CD14-positive monocyte (primary cell): ENCODE data around the gene ECEL1. TPM values are rescaled to one million over a fixed set of nuclear protein-coding genes. Genes with fewer than 3 reads are reported as not detected.

ENCODE experiments used
- DNase-seq, 3 donors: peaks; one replicate each; pipeline ENCODE4 v3.0.0-alpha.2; 2011 to 2022
- H2AFZ ChIP-seq: 2 replicates; pipeline ENCODE4 v1.6.0; 2012; ENCODE audit warnings: mild to moderate bottlenecking, low read depth, low read length, inconsistent platforms; ENCODE audit not compliant: insufficient read depth, poor library complexity, severe bottlenecking
- H3K27ac ChIP-seq, 2 donors: 1 replicate in 1 of 2; 2 replicates in 1 of 2; pipeline ENCODE4 v1.5.1; 2012 to 2013; ENCODE audit warnings: low read length in 2 of 2, control low read depth in 1 of 2, inconsistent platforms in 1 of 2, low read depth in 1 of 2, mild to moderate bottlenecking in 1 of 2
- H3K27me3 ChIP-seq, 2 donors: one replicate each; pipeline versions ENCODE4 v1.6.0 to v1.6.1; 2011 to 2013; ENCODE audit warnings: low read length in 2 of 2; ENCODE audit not compliant: control insufficient read depth in 2 of 2, insufficient read depth in 2 of 2
- H3K36me3 ChIP-seq, 2 donors: replicated peaks in 1 of 2; 1 replicate in 1 of 2; 2 replicates in 1 of 2; pipeline versions ENCODE4 v1.5.1 to v1.6.1; 2012 to 2013; ENCODE audit warnings: low read length in 2 of 2, control low read depth in 1 of 2, inconsistent platforms in 1 of 2, mild to moderate bottlenecking in 1 of 2; ENCODE audit not compliant: insufficient read depth in 2 of 2, control insufficient read depth in 1 of 2
- H3K4me1 ChIP-seq, 2 donors: 1 replicate in 1 of 2; 2 replicates in 1 of 2; pipeline versions ENCODE4 v1.5.1 to v1.6.1; 2012 to 2013; ENCODE audit warnings: low read length in 2 of 2, control low read depth in 1 of 2, inconsistent platforms in 1 of 2, mild to moderate bottlenecking in 1 of 2, moderate library complexity in 1 of 2; ENCODE audit not compliant: insufficient read depth in 2 of 2, control insufficient read depth in 1 of 2
- H3K4me2 ChIP-seq: replicated peaks from 2 replicates; pipeline ENCODE3; 2012; ENCODE audit warnings: low read length, moderate library complexity, mild to moderate bottlenecking; ENCODE audit not compliant: poor library complexity, severe bottlenecking; ENCODE audit errors: extremely low read depth
- H3K4me3 ChIP-seq, 3 experiments: fragments of 200-600 bp in 1 of 3; sonication (generic) in 1 of 3; replicated peaks in 1 of 3; 1 replicate in 2 of 3; 2 replicates in 1 of 3; pipeline ENCODE4 v1.5.1; 2011 to 2013; ENCODE audit warnings: low read length in 3 of 3, mild to moderate bottlenecking in 3 of 3, control low read depth in 2 of 3, low read depth in 2 of 3, inconsistent platforms in 1 of 3, moderate library complexity in 1 of 3
- H3K79me2 ChIP-seq: 2 replicates; pipeline ENCODE4 v1.6.0; 2012; ENCODE audit warnings: mild to moderate bottlenecking, control low read depth, inconsistent platforms, low read length, moderate library complexity; ENCODE audit not compliant: insufficient read depth
- H3K9ac ChIP-seq: 2 replicates; pipeline ENCODE4 v1.6.0; 2017; ENCODE audit warnings: low read length, mild to moderate bottlenecking; ENCODE audit not compliant: insufficient read depth, poor library complexity, severe bottlenecking
- H3K9me3 ChIP-seq, 2 donors: replicated peaks in 1 of 2; 1 replicate in 1 of 2; 2 replicates in 1 of 2; pipeline versions ENCODE4 v1.5.1 to v1.6.1; 2012 to 2013; ENCODE audit warnings: low read length in 2 of 2, control low read depth in 1 of 2; ENCODE audit not compliant: control insufficient read depth in 1 of 2, insufficient read depth in 1 of 2
- H4K20me1 ChIP-seq: 2 replicates; pipeline ENCODE4 v1.6.0; 2012; ENCODE audit warnings: mild to moderate bottlenecking, low read length, control low read depth, moderate library complexity; ENCODE audit not compliant: insufficient read depth
- H3K27ac Mint-ChIP-seq, 7 donors: one replicate each; pipeline ENCODE4 v1.8.0; 2020; ENCODE audit warnings: mild to moderate bottlenecking in 7 of 7, mixed read lengths in 7 of 7, moderate library complexity in 6 of 7, inconsistent platforms in 2 of 7
- H3K27me3 Mint-ChIP-seq, 3 donors: one replicate each; pipeline ENCODE4 v1.8.0; 2021 to 2022; ENCODE audit warnings: low read depth in 3 of 3, mild to moderate bottlenecking in 3 of 3, mixed read lengths in 3 of 3, moderate library complexity in 3 of 3, inconsistent platforms in 1 of 3
- H3K36me3 Mint-ChIP-seq, 2 donors: one replicate each; pipeline ENCODE4 v1.8.0; 2020; ENCODE audit warnings: mixed read lengths in 2 of 2, inconsistent platforms in 1 of 2, mild to moderate bottlenecking in 1 of 2
- H3K4me1 Mint-ChIP-seq: one replicate; pipeline ENCODE4 v1.8.0; 2020; ENCODE audit warnings: mild to moderate bottlenecking, mixed read lengths
- H3K4me3 Mint-ChIP-seq, 2 donors: one replicate each; pipeline ENCODE4 v1.8.0; 2020; ENCODE audit warnings: mild to moderate bottlenecking in 2 of 2, mixed read lengths in 2 of 2, moderate library complexity in 1 of 2
- H3K9me3 Mint-ChIP-seq, 7 donors: one replicate each; pipeline ENCODE4 v1.8.0; 2020 to 2022; ENCODE audit warnings: mixed read lengths in 7 of 7, mild to moderate bottlenecking in 6 of 7, moderate library complexity in 6 of 7, inconsistent platforms in 2 of 7
- WGBS: methylation state at CpG from one replicate; pipeline ENCODE4 v1.1.5; 2013; ENCODE audit warnings: missing lambda C conversion rate; ENCODE audit not compliant: insufficient coverage; 5-methylcytosine and 5-hydroxymethylcytosine counted together
- intact Hi-C, 2 donors: fragments of 100-400 bp; cut with micrococcal nuclease; formaldehyde crosslinking; loops; one replicate each; pipeline versions ENCODE4 v1.15.0 to v1.15.1; 2023
- polyA plus RNA-seq, 3 donors: library from polyadenylated mRNA; depleted of rRNA in 1 of 3; unstranded in 2 of 3; stranded (reverse) in 1 of 3; fragments of 300-500 nt in 2 of 3; fragments of >200 nt in 1 of 3; fragmentation: Illumina TruSeq in 2 of 3; gene quantifications; 1 replicate in 2 of 3; 2 replicates in 1 of 3; pipeline ENCODE4 v1.2.3, GENCODE V29; 2012 to 2021
- TF ChIP-seq, protein P1 (sequence below): fragments of 200-600 bp; IDR thresholded peaks from one replicate; pipeline ENCODE4 v1.8.0; 2022; ENCODE audit warnings: antibody characterized with exemption, mild to moderate bottlenecking

Gene ECEL1
- polyA plus RNA-seq, 3 donors: not detected

DNA sequence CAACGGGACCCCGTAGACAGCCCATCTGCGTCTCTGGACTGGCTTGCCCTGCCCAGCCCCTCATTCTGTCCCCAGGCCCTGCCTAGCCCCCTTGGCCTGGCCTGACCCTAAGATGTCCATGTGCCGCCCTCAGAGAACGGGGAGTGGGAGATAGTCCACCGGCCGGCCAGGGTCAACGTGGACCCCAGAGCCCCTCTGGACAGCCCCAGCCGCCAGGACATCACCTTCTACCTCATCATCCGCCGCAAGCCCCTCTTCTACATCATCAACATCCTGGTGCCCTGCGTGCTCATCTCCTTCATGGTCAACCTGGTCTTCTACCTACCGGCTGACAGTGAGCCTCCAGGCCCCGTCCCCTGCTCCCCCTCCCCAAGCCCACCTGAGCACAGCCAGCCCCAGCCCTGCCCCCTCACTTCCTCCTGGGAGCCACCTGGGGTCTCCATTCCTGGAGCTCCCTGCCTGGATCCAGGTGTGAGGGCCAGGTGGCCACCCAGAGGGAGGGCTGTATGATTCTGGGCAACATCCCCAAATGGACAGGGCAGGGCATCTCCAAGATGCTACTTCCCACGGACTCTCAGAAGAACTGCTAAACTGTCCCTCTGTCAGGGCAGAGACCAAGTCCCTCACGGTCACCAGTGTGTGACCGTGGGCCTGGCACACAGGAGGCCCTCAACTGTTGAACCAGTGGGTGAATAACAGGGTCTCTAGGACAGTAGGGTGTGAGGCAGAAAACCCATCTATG is 42.3 kb upstream of the ECEL1 start:
- Histone ChIP-seq H3K9me3 (no peaks in the 10 kb centered on the region), H3K4me2 (no peak overlapping the region), H3K4me3 (no peak overlapping the region), H4K20me1 (no peaks in the 10 kb centered on the region), H2AFZ (no peak overlapping the region), H3K27me3 (peaks cover 2 to 16% of the 10 kb centered on the region in 2 donors), H3K9ac (no peak overlapping the region), H3K4me1 (no peaks in the 10 kb centered on the region), H3K36me3 (no peaks in the 10 kb centered on the region), H3K27ac (no peak overlapping the region), H3K79me2 (no peaks in the 10 kb centered on the region)
- no peak for DNase-seq
- Mint-ChIP-seq H3K27ac (no peak overlapping the region), H3K4me1 (peaks cover 2% of the 10 kb centered on the region), H3K36me3 (no peaks in the 10 kb centered on the region), H3K27me3 (peaks cover 12 to 34% (median 16%) of the 10 kb centered on the region in 3 donors), H3K4me3 (no peak overlapping the region), H3K9me3 (peaks cover 0 to 5% (median 0%) of the 10 kb centered on the region in 7 donors)
- WGBS: 97% methylated on average over 14 of the region's 17 CpGs
- intact Hi-C loops: no loop called here
- TF ChIP-seq, protein P1, sequence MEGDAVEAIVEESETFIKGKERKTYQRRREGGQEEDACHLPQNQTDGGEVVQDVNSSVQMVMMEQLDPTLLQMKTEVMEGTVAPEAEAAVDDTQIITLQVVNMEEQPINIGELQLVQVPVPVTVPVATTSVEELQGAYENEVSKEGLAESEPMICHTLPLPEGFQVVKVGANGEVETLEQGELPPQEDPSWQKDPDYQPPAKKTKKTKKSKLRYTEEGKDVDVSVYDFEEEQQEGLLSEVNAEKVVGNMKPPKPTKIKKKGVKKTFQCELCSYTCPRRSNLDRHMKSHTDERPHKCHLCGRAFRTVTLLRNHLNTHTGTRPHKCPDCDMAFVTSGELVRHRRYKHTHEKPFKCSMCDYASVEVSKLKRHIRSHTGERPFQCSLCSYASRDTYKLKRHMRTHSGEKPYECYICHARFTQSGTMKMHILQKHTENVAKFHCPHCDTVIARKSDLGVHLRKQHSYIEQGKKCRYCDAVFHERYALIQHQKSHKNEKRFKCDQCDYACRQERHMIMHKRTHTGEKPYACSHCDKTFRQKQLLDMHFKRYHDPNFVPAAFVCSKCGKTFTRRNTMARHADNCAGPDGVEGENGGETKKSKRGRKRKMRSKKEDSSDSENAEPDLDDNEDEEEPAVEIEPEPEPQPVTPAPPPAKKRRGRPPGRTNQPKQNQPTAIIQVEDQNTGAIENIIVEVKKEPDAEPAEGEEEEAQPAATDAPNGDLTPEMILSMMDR: no peak

DNA sequence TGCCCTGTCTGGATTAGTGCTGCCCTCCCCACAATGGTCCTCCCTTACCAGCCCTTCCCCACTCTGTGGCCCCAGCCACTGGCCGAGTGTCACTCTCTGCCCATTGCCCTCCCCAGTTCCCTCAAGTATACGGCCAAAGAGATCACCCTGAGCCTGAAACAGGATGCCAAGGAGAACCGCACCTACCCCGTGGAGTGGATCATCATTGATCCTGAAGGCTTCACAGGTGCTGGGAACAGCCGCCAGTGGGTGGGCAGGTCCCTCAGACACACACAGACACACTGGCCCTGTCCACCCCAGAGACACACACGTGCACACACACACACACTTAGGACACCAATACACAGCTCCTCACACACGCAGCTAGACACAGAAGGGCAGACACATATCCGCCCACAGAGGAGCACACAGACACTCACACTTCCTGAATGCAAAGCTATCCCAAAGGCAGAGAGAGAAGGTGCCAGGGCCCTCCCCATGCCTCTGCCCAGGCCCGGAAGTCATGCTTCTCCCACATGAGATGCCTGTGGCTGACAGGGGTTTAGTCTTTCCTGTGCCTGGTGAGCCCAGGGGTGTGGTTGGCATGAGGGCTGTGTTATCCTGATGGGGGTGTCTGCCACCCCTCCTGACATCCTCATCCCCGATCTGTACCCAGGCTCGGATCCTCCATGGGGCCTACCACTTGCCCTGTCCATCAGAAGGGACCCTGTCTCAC is 41.3 kb upstream of the ECEL1 start:
- H3K27me3 ChIP-seq: peaks cover 11 to 26% of the 10 kb centered on the region in 2 donors
- DNase-seq: no peak
- H3K9ac ChIP-seq: no peak overlapping the region
- H3K36me3 ChIP-seq: no peaks in the 10 kb centered on the region
- H4K20me1 ChIP-seq: no peaks in the 10 kb centered on the region
- Mint-ChIP-seq H3K27ac (peak overlapping the region in 2 of 7 donors; percentile 7 to 70), H3K9me3 (peaks cover 0 to 8% (median 0%) of the 10 kb centered on the region in 7 donors), H3K36me3 (no peaks in the 10 kb centered on the region), H3K4me1 (peaks cover 7% of the 10 kb centered on the region), H3K4me3 (no peak overlapping the region), H3K27me3 (peaks cover 23 to 42% (median 26%) of the 10 kb centered on the region in 3 donors)
- intact Hi-C loops: no loop called here
- H3K4me2 ChIP-seq: no peak overlapping the region
- no peaks in the 10 kb centered on the region for H3K79me2 ChIP-seq
- peaks cover 0 to 6% of the 10 kb centered on the region in 2 donors for H3K4me1 ChIP-seq
- WGBS: 66% methylated on average over 8 of the region's 11 CpGs
- no peak overlapping the region for H3K4me3 ChIP-seq
- TF ChIP-seq, protein P1: no peak
- no peak overlapping the region for H2AFZ ChIP-seq
- no peaks in the 10 kb centered on the region for H3K9me3 ChIP-seq
- H3K27ac ChIP-seq: no peak overlapping the region
